ENCODE data around the gene COL9A3. TPM values are rescaled to one million over a fixed set of nuclear protein-coding genes. Genes with fewer than 3 reads are reported as not detected.

The COL9A3 gene
- total and polyA plus RNA-seq, 2 experiments from 2014 or later: 23.9 to 68.1 TPM

DNA sequence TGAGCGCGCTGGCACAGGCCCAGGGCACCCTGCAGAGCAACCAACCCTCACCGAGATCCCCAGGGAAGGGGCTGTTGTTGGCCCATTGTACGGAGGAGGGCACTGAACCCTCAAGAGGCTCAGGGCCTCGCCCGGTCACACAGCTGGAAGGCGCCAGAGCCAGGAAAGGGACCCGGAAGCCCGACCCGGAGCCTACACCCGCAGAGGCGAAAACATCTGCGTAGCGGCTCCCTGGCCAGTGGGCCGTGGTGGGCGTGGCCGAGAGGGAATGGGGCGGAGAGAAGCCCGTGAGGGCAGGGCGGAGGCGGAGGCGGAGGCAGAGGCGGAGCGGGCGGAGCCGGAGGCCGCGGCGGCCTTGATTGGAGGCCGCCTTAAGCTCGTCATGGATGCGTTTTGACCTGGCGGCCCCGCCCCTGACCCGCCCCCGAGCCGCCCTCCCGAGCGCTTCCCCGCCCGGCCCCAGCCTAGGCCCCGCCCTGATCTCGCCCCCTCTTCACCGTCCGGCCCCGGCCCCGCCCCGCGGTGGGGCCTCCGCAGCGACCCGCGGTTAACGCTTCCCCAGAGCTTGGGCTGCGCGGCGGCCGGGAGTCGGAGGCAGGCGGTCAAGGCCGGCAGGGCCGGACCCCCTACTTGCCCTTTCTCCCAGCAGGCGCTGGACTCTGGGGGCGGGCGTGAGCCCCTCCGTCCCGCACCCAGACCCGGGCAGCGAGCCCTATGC is 22.7 kb upstream of the COL9A3 start:
- Histone ChIP-seq H3K4me2 (peak overlapping the region; percentile 99), H3K27ac (peak overlapping the region; percentile 66), H3K4me1 (ENCODE audit: insufficient read depth) (peaks cover 20% of the 10 kb centered on the region), H3K27me3 (no peaks in the 10 kb centered on the region), H4K20me1 (ENCODE audit: insufficient read depth, poor library complexity, severe bottlenecking) (no peaks in the 10 kb centered on the region), H2AFZ (peak overlapping the region; percentile 89), H3K36me3 (replicated peaks; ENCODE audit: insufficient read depth, low read depth) (no peaks in the 10 kb centered on the region), H3K4me3 (peak overlapping the region; percentile 30), H3K9me2 (replicated peaks; ENCODE audit: insufficient read depth) (no peaks in the 10 kb centered on the region), H3K79me2 (peaks cover 5% of the 10 kb centered on the region), H3K9me3 (ENCODE audit: low read depth) (no peaks in the 10 kb centered on the region)
- TF ChIP-seq EZH2 (IDR thresholded peaks at IDR 0.05; ENCODE audit: borderline replicate concordance) (no peak), CTCF (IDR thresholded peaks at IDR 0.05; ENCODE audit: poor library complexity) (no peak), EZH2phosphoT487 (IDR thresholded peaks at IDR 0.05; ENCODE audit: low read depth, severe bottlenecking, unreplicated experiment) (no peak)
- peak; percentile 98 for DNase-seq (ENCODE audit: low spot score)
- 8% methylated on average over 39 of the region's 69 CpGs for WGBS (ENCODE audit: low lambda C conversion rate, missing lambda C conversion rate)

DNA sequence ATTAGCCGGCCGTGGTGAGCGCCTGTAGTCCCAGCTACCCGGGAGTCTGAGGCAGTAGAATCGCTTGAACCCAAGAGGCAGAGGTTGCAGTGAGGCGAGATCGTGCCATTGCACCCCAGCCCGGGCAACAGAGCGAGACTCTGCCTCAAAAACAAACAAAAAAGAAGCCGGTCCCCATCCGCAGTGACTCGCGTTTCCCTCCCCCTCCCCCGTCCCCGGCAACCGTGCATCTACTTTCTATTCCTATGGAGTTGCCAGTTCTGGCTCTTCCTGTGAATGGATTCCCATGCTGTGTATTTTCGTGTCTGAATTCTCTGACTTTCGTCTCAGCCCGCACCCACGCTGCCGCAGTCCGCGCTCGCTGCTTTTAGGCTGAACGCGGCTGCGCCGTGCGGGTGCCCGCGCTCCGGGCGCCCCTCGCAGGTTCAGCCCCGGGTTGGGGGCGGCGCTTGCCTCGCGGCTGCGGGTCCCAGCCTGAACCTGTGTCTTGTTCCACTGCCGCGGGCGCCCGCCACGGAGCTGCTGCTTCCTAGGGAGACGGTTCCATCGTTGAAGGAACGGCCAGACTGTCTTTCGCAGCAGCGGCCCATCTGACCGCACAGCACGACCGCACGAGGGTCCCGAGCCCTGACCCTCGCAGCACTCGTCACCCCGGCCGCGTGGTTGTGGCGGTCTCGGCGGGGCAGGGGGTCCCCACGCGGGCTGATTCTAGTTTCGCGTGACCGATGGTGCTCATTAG is 21.7 kb upstream of the COL9A3 start:
- H3K36me3 ChIP-seq (replicated peaks; ENCODE audit: insufficient read depth, low read depth): no peaks in the 10 kb centered on the region
- H3K79me2 ChIP-seq: peaks cover 5% of the 10 kb centered on the region
- H4K20me1 ChIP-seq (ENCODE audit: insufficient read depth, poor library complexity, severe bottlenecking): no peaks in the 10 kb centered on the region
- no peaks in the 10 kb centered on the region for H3K9me2 ChIP-seq (replicated peaks; ENCODE audit: insufficient read depth)
- no peak for TF ChIP-seq EZH2phosphoT487 (IDR thresholded peaks at IDR 0.05; ENCODE audit: low read depth, severe bottlenecking, unreplicated experiment)
- no peak for TF ChIP-seq EZH2 (IDR thresholded peaks at IDR 0.05; ENCODE audit: borderline replicate concordance)
- no peak for TF ChIP-seq CTCF (IDR thresholded peaks at IDR 0.05; ENCODE audit: poor library complexity)
- H3K9me3 ChIP-seq (ENCODE audit: low read depth): no peaks in the 10 kb centered on the region
- peaks cover 20% of the 10 kb centered on the region for H3K4me1 ChIP-seq (ENCODE audit: insufficient read depth)
- peak overlapping the region; percentile 89 for H2AFZ ChIP-seq
- peak overlapping the region; percentile 30 for H3K4me3 ChIP-seq
- H3K27ac ChIP-seq: peak overlapping the region; percentile 66
- H3K4me2 ChIP-seq: peak overlapping the region; percentile 99
- DNase-seq (ENCODE audit: low spot score): peak; percentile 77
- H3K27me3 ChIP-seq: no peaks in the 10 kb centered on the region
- 2% methylated on average over 64 of the region's 68 CpGs for WGBS (ENCODE audit: low lambda C conversion rate, missing lambda C conversion rate)

DNA sequence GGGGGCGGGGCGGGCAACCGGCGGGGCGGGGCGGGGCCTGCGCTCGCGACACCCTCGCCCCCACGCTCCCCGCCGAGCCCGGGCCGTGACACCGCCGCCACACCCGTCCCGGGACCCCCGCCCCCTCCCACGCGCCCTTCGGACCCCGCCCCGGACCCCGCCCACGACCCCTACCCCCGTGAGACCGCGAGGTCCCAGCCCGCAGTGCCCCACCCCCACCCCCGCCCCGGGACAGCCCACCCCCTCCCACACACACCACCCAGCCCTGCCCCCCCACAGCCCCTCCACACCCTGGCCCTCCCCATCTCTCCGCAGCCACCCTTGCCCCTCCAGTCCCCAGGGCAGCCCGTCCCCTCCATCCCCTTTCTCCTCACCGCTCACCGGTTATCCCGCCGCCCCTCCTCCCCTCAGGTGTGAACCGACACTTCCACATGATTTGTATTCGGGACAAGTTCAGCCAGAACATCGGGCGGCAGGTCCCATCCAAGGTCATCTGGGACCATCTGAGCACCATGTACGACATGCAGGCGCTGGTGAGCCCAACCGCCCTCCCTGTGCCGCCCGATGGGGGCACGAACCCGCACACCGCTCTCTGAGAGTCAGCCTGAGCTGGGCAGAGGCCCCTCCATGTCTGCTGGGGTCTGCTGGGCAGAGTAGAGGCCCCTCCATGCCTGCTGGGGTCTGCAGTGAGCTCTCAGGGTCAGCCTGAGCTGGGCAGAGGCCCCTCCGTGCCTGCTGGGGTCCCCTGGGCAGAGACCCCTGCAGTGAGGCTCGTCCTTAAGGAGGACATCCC is 20.0 kb upstream of the COL9A3 start:
- Histone ChIP-seq H3K9me3 (ENCODE audit: low read depth) (no peaks in the 10 kb centered on the region), H4K20me1 (ENCODE audit: insufficient read depth, poor library complexity, severe bottlenecking) (no peaks in the 10 kb centered on the region), H3K27ac (no peak overlapping the region), H3K79me2 (peaks cover 5% of the 10 kb centered on the region), H3K36me3 (replicated peaks; ENCODE audit: insufficient read depth, low read depth) (no peaks in the 10 kb centered on the region), H3K4me3 (peak overlapping the region; percentile 94), H2AFZ (peak overlapping the region; percentile 79), H3K27me3 (no peaks in the 10 kb centered on the region), H3K4me2 (peak overlapping the region; percentile 85), H3K4me1 (ENCODE audit: insufficient read depth) (peaks cover 17% of the 10 kb centered on the region), H3K9me2 (replicated peaks; ENCODE audit: insufficient read depth) (no peaks in the 10 kb centered on the region)
- no peak for TF ChIP-seq EZH2phosphoT487 (IDR thresholded peaks at IDR 0.05; ENCODE audit: low read depth, severe bottlenecking, unreplicated experiment)
- peak; percentile 35 for DNase-seq (ENCODE audit: low spot score)
- 54% methylated on average over 14 of the region's 53 CpGs for WGBS (ENCODE audit: low lambda C conversion rate, missing lambda C conversion rate)

All from hepatocyte (in vitro differentiated cells).